Upper lobe of right lung (tissue), 1 donor: Measurements from ENCODE around the gene CCDC144A. TPM values are rescaled to one million over a fixed set of nuclear protein-coding genes. Genes with fewer than 3 reads are reported as not detected.
"Not testable (repeated sequence)": the region's sequence is repeated elsewhere in the genome, so short reads cannot be mapped to it uniquely, and the experiment has no call there.

Source experiments
- ATAC-seq: fragments of 200-7000 bp; cut with Tn5 transposase; one replicate; pipeline ENCODE4 v1.9.1; 2020; ENCODE audit warnings: mild to moderate bottlenecking, moderate library complexity
- DNase-seq: peaks from one replicate; pipeline ENCODE4 v3.0.0-alpha.2; 2020
- H3K27ac ChIP-seq: fragments of 200-600 bp; one replicate; pipeline ENCODE4 v1.8.0; 2022
- H3K27me3 ChIP-seq: fragments of 200-600 bp; one replicate; pipeline ENCODE4 v1.8.0; 2022; ENCODE audit warnings: mild to moderate bottlenecking
- H3K36me3 ChIP-seq: fragments of 200-600 bp; one replicate; pipeline ENCODE4 v1.8.0; 2022
- H3K4me1 ChIP-seq: fragments of 200-600 bp; one replicate; pipeline ENCODE4 v1.8.0; 2022
- H3K4me3 ChIP-seq: fragments of 200-600 bp; one replicate; pipeline ENCODE4 v1.8.0; 2022; ENCODE audit warnings: mild to moderate bottlenecking
- H3K9me3 ChIP-seq: fragments of 200-600 bp; one replicate; pipeline ENCODE4 v1.8.0; 2022
- CTCF ChIP-seq: fragments of 200-600 bp; IDR thresholded peaks from one replicate; pipeline ENCODE4 v1.8.0; 2022; ENCODE audit warnings: antibody characterized with exemption
- intact Hi-C: fragments of 100-400 bp; cut with DNase I; formaldehyde crosslinking; loops from one replicate; pipeline ENCODE4 v1.11.0; 2022
- long read RNA-seq: library from polyadenylated mRNA; unstranded; transcript quantifications from one replicate; pipeline ENCODE4 v2.0.0, GENCODE V29; 2021
- total RNA-seq: library from RNA; stranded (reverse); fragmentation: NEBNext Ultra II Directional; extraction: Animal tissue kit (Norgen Biotek cat#: 25700); gene quantifications from one replicate; pipeline ENCODE4 v1.2.1, GENCODE V29; 2021
- donor health status: DM: no; HTN: yes; CAD: no; lungs with severe emphysema.

CCDC144A gene
- total RNA-seq, result 10.9 TPM
- long read RNA-seq, result 0 reads

DNA sequence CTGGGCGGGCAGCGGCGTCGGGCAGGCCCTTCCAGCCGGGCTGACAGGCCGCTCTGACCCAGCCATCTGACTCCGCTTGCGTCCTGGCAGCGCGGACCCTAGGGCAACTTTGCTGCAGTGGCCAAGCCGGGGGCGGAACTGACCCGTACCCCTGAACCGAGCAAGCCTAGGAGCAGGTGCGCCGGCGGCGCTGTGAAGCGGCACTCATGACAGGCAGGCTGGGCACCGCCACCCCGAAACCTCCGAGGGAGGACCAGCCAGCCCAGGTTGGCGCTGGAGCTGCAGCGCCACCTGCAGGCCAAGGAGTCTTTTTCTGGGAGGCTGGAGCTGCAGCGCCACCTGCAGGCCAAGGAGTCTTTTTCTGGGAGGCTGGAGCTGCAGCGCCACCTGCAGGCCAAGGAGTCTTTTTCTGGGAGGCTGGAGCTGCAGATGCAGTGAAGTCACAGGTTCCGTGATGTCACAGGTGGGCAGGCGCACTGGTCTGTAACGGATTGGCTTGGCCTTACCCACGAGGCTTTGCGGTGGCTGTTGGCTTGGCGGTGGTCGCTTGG lies at the start of gene CCDC144A:
CCDC144A (plus strand) TSS at position 511 of the 551 bp plus-strand sequence. CDS start 160 bp downstream, outside the sequence.
- DNase-seq (peak; percentile 75), ATAC-seq (peak; percentile 81)
- H3K27me3 ChIP-seq, H3K4me3 ChIP-seq, H3K36me3 ChIP-seq, H3K9me3 ChIP-seq, H3K27ac ChIP-seq, intact Hi-C loops, H3K4me1 ChIP-seq: not testable (repeated sequence)
- peak; percentile 64 for TF ChIP-seq CTCF

DNA sequence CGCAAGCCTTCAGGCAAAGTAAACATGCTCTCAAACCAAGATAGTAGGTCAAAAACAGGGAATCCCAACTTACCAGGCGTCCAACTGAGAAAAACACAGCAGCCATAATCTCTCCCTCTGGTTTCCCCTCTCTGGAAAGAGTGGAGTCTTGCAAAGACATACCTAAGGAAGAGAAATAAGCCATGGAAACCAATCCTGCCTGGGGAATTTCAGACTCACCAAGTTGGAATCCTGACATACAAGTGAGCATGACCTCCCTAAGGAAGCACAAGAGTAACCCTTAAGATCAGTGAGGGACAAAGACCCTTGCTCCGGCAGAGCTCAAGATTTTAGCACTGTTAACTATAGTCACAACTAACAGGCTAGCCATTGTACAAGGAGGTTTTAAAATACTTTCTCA lies 40.5 kb upstream of the CCDC144A start:
- no peak for DNase-seq
- no peak for TF ChIP-seq CTCF
- peaks cover 8% of the 10 kb centered on the region for H3K4me1 ChIP-seq

GRCh38 chr17:16652252-16652651 lies 37.8 kb upstream of the CCDC144A start:
- TF ChIP-seq CTCF, result no peak
- intact Hi-C loops, result no loop called here
- Histone ChIP-seq H3K36me3 (no peaks in the 10 kb centered on the region), H3K4me3 (no peak overlapping the region), H3K9me3 (no peaks in the 10 kb centered on the region), H3K4me1 (peaks cover 8% of the 10 kb centered on the region), H3K27ac (no peak overlapping the region), H3K27me3 (no peaks in the 10 kb centered on the region)
- ATAC-seq, result no peak
- no peak for DNase-seq

More for the DNA sequence above, 40.5 kb upstream of the CCDC144A start:
- intact Hi-C loops, result no loop called here
- no peak for ATAC-seq
- no peaks in the 10 kb centered on the region for H3K36me3 ChIP-seq
- no peak overlapping the region for H3K4me3 ChIP-seq
- no peak overlapping the region for H3K27ac ChIP-seq
- no peaks in the 10 kb centered on the region for H3K27me3 ChIP-seq
- H3K9me3 ChIP-seq, result no peaks in the 10 kb centered on the region

GRCh38 chr17:16652847-16653366 lies 37.1 kb upstream of the CCDC144A start:
- Histone ChIP-seq H3K36me3 (no peaks in the 10 kb centered on the region), H3K4me3 (peak overlapping the region; percentile 72), H3K27ac (peak overlapping the region; percentile 94), H3K4me1 (peaks cover 8% of the 10 kb centered on the region), H3K9me3 (no peaks in the 10 kb centered on the region), H3K27me3 (no peaks in the 10 kb centered on the region)
- DNase-seq, result no peak
- intact Hi-C loops, result no loop called here
- TF ChIP-seq CTCF, result no peak
- no peak for ATAC-seq

DNA sequence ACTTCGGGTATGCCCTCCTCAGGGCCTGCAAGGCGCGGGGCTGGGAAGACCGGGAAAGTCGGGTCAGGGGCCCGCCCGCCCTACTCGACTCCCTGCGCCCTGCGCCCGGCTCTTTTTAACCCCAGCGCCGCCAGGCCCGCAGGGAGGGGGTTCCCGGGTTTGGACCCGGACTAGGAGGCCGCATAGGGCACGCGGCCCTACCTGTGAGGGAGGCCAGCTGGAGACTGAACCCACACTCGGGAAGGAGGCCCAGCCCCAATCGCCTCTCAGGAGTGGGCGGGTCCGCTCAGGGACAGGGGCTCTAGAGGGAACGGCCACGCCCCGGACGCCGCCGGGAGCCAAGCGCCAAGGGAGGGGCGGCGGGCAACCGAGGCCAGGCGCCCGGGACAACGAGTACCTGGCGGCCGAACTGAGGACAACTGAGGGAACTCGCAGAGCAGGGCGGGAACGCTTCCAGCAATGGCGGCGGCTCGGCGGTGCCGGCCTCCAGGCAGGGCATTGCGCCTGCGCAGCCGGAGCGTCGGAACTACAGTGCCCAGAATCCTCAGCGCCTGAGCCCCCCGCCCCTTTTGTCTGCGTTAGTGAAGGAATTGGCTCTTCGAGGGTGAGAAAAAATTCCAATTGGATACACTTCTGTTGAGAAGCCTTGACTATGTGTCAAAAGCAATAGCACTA lies 36.5 kb upstream of the CCDC144A start, which contains the start of gene ZNF624:
ZNF624 (minus strand) TSS at position 484 of the 675 bp plus-strand sequence.
- Histone ChIP-seq H3K4me3 (peak within 1 kb of the TSS; percentile 72), H3K36me3 (no peaks in the 10 kb centered on the region), H3K4me1 (peaks cover 8% of the 10 kb centered on the region), H3K9me3 (no peaks in the 10 kb centered on the region), H3K27ac (peak within 1 kb of the TSS; percentile 94), H3K27me3 (no peaks in the 10 kb centered on the region)
- no peak for TF ChIP-seq CTCF
- intact Hi-C loops, result no loop called here
- ATAC-seq (peak; percentile 98), DNase-seq (peak; percentile 98)
